SK-N-SH treated with all-trans-retinoic acid at 6 μM for 48 hours (cell line): ENCODE measurements around the gene SPECC1.

Experiments
- ATAC-seq: fragments of 200-7000 bp; cut with Tn5 transposase; 3 replicates; pipeline ENCODE4 v1.9.1; 2020; ENCODE audit warnings: mild to moderate bottlenecking, moderate library complexity
- ARNTL ChIP-seq: fragments of 450-650 bp; formaldehyde crosslinking; IDR thresholded peaks from 2 replicates; pipeline ENCODE4 v1.5.0; 2020; ENCODE audit warnings: low read depth, mild to moderate bottlenecking, moderate library complexity, borderline replicate concordance
- BACH2 ChIP-seq: fragments of 250-450 bp; sonication (Bioruptor Pico); IDR thresholded peaks from 2 replicates; pipeline ENCODE4 v1.9.0; 2021; ENCODE audit warnings: mild to moderate bottlenecking, borderline replicate concordance
- CSDC2 ChIP-seq: fragments of 250-450 bp; sonication (Bioruptor Pico); IDR thresholded peaks from 2 replicates; pipeline ENCODE4 v1.5.0; 2020; ENCODE audit warnings: mild to moderate bottlenecking, moderate library complexity
- ESRRG ChIP-seq: fragments of 250-450 bp; sonication (Bioruptor Pico); IDR thresholded peaks from 2 replicates; pipeline ENCODE4 v1.6.1; 2021; ENCODE audit warnings: mild to moderate bottlenecking
- GLIS3 ChIP-seq: fragments of 250-450 bp; sonication (Bioruptor Pico); IDR thresholded peaks from 2 replicates; pipeline ENCODE4 v1.5.0; 2020; ENCODE audit warnings: mild to moderate bottlenecking, moderate library complexity
- ISL1 ChIP-seq: fragments of 250-450 bp; sonication (Bioruptor Pico); IDR thresholded peaks from 2 replicates; pipeline ENCODE4 v2.1.2; 2022; ENCODE audit warnings: mild to moderate bottlenecking, moderate library complexity
- OSR1 ChIP-seq: fragments of 250-450 bp; sonication (Bioruptor Pico); IDR thresholded peaks from 2 replicates; pipeline ENCODE4 v1.8.0; 2022; ENCODE audit warnings: moderate library complexity, mild to moderate bottlenecking, inconsistent platforms
- PPARA ChIP-seq: fragments of 250-450 bp; sonication (Bioruptor Pico); IDR thresholded peaks from 2 replicates; pipeline ENCODE4 v1.5.0; 2020; ENCODE audit warnings: mild to moderate bottlenecking, borderline replicate concordance
- RARB ChIP-seq: fragments of 250-450 bp; sonication (Bioruptor Pico); IDR thresholded peaks from 2 replicates; pipeline ENCODE4 v1.8.0; 2021; ENCODE audit warnings: mild to moderate bottlenecking, moderate library complexity
- SNAI2 ChIP-seq: fragments of 250-450 bp; sonication (Bioruptor Pico); IDR thresholded peaks from 2 replicates; pipeline ENCODE4 v1.5.0; 2020; ENCODE audit warnings: mild to moderate bottlenecking, moderate library complexity
- TCF4 ChIP-seq: fragments of 250-450 bp; sonication (Bioruptor Pico); IDR thresholded peaks from 2 replicates; pipeline ENCODE4 v1.8.0; 2021; ENCODE audit warnings: mild to moderate bottlenecking, moderate library complexity, borderline replicate concordance
- ZC3H10 ChIP-seq: fragments of 250-450 bp; sonication (Bioruptor Pico); IDR thresholded peaks from 2 replicates; pipeline ENCODE4 v1.5.1; 2021; ENCODE audit warnings: mild to moderate bottlenecking, moderate library complexity
- ZFP3 ChIP-seq: fragments of 250-450 bp; sonication (Bioruptor Pico); IDR thresholded peaks from 2 replicates; pipeline ENCODE4 v1.5.0; 2020; ENCODE audit warnings: mild to moderate bottlenecking, moderate library complexity
- ZFP30 ChIP-seq: fragments of 450-650 bp; formaldehyde crosslinking; IDR thresholded peaks from 2 replicates; pipeline ENCODE4 v1.5.0; 2022; ENCODE audit warnings: mild to moderate bottlenecking, moderate library complexity
- ZNF565 ChIP-seq: fragments of 450-650 bp; formaldehyde crosslinking; conservative IDR thresholded peaks from 2 replicates; pipeline ENCODE4 v1.5.0; 2020; ENCODE audit warnings: low read depth, mild to moderate bottlenecking, moderate library complexity
- ZNF70 ChIP-seq: fragments of 450-650 bp; formaldehyde crosslinking; IDR thresholded peaks from 2 replicates; pipeline ENCODE4 v1.5.0; 2020; ENCODE audit warnings: mild to moderate bottlenecking, moderate library complexity
- ZNF8 ChIP-seq: fragments of 450-650 bp; formaldehyde crosslinking; IDR thresholded peaks from 2 replicates; pipeline ENCODE4 v1.5.0; 2020; ENCODE audit warnings: mild to moderate bottlenecking, moderate library complexity
- TF ChIP-seq, protein P1 (sequence below): fragments of 250-450 bp; sonication (Bioruptor Pico); IDR thresholded peaks from 2 replicates; pipeline ENCODE4 v1.5.1; 2021; ENCODE audit warnings: mild to moderate bottlenecking, moderate library complexity
- TF ChIP-seq, protein P2 (sequence below): fragments of 250-450 bp; sonication (Bioruptor Pico); IDR thresholded peaks from 2 replicates; pipeline ENCODE4 v1.5.0; 2020; ENCODE audit warnings: mild to moderate bottlenecking, moderate library complexity
- TF ChIP-seq, protein P3 (sequence below): fragments of 250-450 bp; sonication (Bioruptor Pico); IDR thresholded peaks from 2 replicates; pipeline ENCODE4 v1.5.1; 2020; ENCODE audit warnings: low read depth, mild to moderate bottlenecking, moderate library complexity
- TF ChIP-seq, protein P4 (sequence below): fragments of 250-450 bp; sonication (Bioruptor Pico); IDR thresholded peaks from 2 replicates; pipeline ENCODE4 v1.8.0; 2021; ENCODE audit warnings: low read depth, mild to moderate bottlenecking, moderate library complexity, borderline replicate concordance

The SPECC1 gene

DNA sequence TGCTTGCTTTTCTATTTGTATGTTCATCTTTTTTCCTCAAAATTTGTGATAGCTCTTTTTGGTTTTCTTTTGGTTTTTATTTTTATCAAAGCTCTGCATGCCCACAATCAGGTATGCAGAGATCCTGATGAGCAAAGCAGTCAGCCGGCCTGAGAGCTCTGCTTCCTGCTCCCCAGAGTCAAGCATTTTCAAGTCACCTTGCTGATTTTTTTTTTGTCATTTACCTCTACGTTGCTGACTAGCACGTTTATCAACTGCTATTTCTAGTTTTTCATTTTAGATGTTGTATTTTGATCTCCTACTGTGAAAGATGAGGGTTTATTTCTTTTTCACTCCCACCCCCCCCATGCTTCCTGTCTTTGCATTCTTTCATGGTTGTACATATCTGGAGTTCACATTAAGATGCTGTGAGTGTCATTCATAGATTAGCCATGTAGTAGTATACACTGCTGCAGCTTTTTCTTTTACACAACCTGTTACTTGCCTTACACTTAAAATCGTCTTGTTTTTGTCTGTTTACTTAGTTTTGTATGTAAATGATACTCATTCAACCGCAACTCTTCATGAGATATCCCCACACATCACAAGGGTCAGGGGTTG is 262.0 kb downstream of the SPECC1 start (continued):
- TF ChIP-seq, protein P1, sequence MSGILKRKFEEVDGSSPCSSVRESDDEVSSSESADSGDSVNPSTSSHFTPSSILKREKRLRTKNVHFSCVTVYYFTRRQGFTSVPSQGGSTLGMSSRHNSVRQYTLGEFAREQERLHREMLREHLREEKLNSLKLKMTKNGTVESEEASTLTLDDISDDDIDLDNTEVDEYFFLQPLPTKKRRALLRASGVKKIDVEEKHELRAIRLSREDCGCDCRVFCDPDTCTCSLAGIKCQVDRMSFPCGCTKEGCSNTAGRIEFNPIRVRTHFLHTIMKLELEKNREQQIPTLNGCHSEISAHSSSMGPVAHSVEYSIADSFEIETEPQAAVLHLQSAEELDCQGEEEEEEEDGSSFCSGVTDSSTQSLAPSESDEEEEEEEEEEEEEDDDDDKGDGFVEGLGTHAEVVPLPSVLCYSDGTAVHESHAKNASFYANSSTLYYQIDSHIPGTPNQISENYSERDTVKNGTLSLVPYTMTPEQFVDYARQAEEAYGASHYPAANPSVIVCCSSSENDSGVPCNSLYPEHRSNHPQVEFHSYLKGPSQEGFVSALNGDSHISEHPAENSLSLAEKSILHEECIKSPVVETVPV (CRISPR knock-in tag), result no peak
- no peak for TF ChIP-seq ZC3H10
- TF ChIP-seq ZFP3 (CRISPR knock-in tag), result no peak
- no peak for TF ChIP-seq ZNF70
- TF ChIP-seq RARB (CRISPR knock-in tag), result no peak
- no peak for TF ChIP-seq ESRRG
- TF ChIP-seq SNAI2, result no peak
- TF ChIP-seq BACH2 (CRISPR knock-in tag), result no peak
- TF ChIP-seq ZNF8 (CRISPR knock-in tag), result no peak
- no peak for TF ChIP-seq ZNF565
- TF ChIP-seq CSDC2, result no peak
- TF ChIP-seq TCF4, result no peak
- TF ChIP-seq, all 23 proteins: peak for 0

DNA sequence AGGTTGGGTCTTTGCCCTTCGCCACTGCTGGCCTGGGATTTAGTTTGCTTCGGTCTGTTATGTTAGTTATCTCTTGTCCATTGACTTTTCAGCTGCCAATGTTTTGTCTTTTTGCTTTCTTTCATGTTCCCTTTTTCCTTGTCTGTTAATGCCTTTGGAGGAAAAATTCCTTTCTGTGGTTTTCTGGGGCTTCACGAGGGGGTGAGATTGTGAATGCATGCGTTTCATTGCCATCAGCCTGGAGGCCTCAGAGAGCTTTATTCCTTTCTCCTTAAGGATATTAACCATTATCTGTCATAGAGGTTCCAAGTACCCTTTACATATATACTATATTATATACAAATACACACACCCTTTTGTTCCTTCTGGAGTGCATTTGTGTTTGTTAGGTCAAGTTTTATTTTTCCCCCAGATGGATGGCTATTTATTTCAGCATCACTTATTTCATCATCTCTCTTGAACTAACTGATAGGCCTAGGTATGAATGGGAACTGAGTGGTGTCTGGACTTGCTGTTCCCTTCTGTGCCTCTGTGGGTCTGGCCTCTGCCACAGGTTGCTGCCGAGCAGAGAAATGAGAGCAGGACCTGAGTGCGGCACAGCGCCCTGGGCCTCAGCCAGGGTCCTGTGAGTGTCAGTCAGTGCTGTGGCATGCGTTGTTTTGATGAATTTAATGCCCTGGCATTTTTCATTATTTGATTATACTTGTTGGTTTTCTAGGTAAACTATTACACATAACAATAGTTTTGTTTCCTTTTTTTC is 264.8 kb downstream of the SPECC1 start:
- TF ChIP-seq BACH2 (CRISPR knock-in tag), result no peak
- TF ChIP-seq ZFP3 (CRISPR knock-in tag), result no peak
- TF ChIP-seq ZNF70, result no peak
- no peak for TF ChIP-seq OSR1 (CRISPR knock-in tag)
- TF ChIP-seq, protein P2, sequence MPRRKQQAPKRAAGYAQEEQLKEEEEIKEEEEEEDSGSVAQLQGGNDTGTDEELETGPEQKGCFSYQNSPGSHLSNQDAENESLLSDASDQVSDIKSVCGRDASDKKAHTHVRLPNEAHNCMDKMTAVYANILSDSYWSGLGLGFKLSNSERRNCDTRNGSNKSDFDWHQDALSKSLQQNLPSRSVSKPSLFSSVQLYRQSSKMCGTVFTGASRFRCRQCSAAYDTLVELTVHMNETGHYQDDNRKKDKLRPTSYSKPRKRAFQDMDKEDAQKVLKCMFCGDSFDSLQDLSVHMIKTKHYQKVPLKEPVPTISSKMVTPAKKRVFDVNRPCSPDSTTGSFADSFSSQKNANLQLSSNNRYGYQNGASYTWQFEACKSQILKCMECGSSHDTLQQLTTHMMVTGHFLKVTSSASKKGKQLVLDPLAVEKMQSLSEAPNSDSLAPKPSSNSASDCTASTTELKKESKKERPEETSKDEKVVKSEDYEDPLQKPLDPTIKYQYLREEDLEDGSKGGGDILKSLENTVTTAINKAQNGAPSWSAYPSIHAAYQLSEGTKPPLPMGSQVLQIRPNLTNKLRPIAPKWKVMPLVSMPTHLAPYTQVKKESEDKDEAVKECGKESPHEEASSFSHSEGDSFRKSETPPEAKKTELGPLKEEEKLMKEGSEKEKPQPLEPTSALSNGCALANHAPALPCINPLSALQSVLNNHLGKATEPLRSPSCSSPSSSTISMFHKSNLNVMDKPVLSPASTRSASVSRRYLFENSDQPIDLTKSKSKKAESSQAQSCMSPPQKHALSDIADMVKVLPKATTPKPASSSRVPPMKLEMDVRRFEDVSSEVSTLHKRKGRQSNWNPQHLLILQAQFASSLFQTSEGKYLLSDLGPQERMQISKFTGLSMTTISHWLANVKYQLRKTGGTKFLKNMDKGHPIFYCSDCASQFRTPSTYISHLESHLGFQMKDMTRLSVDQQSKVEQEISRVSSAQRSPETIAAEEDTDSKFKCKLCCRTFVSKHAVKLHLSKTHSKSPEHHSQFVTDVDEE (CRISPR knock-in tag), result no peak
- no peak for TF ChIP-seq TCF4
- TF ChIP-seq, protein P3, sequence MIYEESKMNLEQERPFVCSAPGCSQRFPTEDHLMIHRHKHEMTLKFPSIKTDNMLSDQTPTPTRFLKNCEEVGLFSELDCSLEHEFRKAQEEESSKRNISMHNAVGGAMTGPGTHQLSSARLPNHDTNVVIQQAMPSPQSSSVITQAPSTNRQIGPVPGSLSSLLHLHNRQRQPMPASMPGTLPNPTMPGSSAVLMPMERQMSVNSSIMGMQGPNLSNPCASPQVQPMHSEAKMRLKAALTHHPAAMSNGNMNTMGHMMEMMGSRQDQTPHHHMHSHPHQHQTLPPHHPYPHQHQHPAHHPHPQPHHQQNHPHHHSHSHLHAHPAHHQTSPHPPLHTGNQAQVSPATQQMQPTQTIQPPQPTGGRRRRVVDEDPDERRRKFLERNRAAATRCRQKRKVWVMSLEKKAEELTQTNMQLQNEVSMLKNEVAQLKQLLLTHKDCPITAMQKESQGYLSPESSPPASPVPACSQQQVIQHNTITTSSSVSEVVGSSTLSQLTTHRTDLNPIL (CRISPR knock-in tag), result no peak
- TF ChIP-seq CSDC2, result no peak
- no peak for TF ChIP-seq ESRRG
- TF ChIP-seq SNAI2, result no peak
- no peak for TF ChIP-seq ZFP30 (CRISPR knock-in tag)
- no peak for TF ChIP-seq ISL1 (CRISPR knock-in tag)
- TF ChIP-seq ARNTL (CRISPR knock-in tag), result no peak
- TF ChIP-seq ZC3H10, result no peak
- TF ChIP-seq, protein P1 (CRISPR knock-in tag), result no peak
- TF ChIP-seq GLIS3 (CRISPR knock-in tag), result no peak
- no peak for ATAC-seq

DNA sequence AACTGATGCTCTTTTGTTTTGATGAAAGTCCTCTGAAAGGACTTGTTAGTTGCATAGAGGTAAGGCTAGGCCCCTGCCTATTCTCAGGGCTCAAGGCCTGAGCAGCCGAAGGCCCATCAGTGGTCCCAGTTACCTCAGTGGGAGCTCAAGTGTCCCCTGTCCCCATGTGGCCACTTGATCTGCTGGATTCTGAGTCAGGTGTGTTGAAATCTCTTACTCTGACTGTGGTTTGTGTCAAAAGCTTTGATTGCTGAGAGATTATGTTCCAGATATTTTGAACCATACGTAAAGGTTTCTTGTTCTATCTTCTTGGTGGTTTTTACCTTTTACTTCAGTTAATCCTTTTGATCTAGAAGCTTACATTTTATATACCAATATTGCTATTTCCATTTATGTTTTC is 266.5 kb downstream of the SPECC1 start:
- TF ChIP-seq, protein P4, sequence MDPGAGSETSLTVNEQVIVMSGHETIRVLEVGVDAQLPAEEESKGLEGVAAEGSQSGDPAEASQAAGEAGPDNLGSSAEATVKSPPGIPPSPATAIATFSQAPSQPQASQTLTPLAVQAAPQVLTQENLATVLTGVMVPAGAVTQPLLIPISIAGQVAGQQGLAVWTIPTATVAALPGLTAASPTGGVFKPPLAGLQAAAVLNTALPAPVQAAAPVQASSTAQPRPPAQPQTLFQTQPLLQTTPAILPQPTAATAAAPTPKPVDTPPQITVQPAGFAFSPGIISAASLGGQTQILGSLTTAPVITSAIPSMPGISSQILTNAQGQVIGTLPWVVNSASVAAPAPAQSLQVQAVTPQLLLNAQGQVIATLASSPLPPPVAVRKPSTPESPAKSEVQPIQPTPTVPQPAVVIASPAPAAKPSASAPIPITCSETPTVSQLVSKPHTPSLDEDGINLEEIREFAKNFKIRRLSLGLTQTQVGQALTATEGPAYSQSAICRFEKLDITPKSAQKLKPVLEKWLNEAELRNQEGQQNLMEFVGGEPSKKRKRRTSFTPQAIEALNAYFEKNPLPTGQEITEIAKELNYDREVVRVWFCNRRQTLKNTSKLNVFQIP (CRISPR knock-in tag), result no peak
- TF ChIP-seq ZNF70 (no peak), ZNF8 (CRISPR knock-in tag) (no peak), GLIS3 (CRISPR knock-in tag) (no peak), ZC3H10 (no peak), ZFP3 (CRISPR knock-in tag) (no peak), PPARA (CRISPR knock-in tag) (no peak), ZFP30 (CRISPR knock-in tag) (no peak), BACH2 (CRISPR knock-in tag) (no peak)
- no peak for ATAC-seq
